Activated CD4-positive, CD25-positive, alpha-beta regulatory T cell (primary cell): ENCODE measurements around the gene LRIT1.
"Not testable (repeated sequence)": the region's sequence is repeated elsewhere in the genome, so short reads cannot be mapped to it uniquely, and the experiment has no call there.

ENCODE experiments used
- DNase-seq, 4 experiments: peaks; one replicate each; lab custom pipeline; 2025; lab: John Stamatoyannopoulos, UW

The LRIT1 gene

GRCh38 chr10:84241185-84241790 lies at the start of gene LRIT1:
Gene LRIT1, minus strand, starts transcription at chr10:84241546. Its CDS starts 107 bp downstream, at chr10:84241439.
- no peak for DNase-seq

GRCh38 chr10:84290235-84290634 lies 48.9 kb upstream of the LRIT1 start:
- DNase-seq: no peak

- no peak for DNase-seq
These were observed 48.3 kb upstream of the LRIT1 start for GRCh38 chr10:84289521-84290200.

- DNase-seq: no peak
These were observed 46.8 kb upstream of the LRIT1 start for GRCh38 chr10:84288151-84288550.

- no peak for DNase-seq
These were observed 45.3 kb upstream of the LRIT1 start for GRCh38 chr10:84286695-84287094.

- not testable (repeated sequence) for DNase-seq
These were observed 38.6 kb upstream of the LRIT1 start for GRCh38 chr10:84279876-84280475.

- no peak for DNase-seq
These were observed 29.4 kb upstream of the LRIT1 start for GRCh38 chr10:84270708-84271107.

GRCh38 chr10:84269773-84270172 lies 28.4 kb upstream of the LRIT1 start:
- DNase-seq: no peak

- no peak for DNase-seq
These were observed 27.8 kb upstream of the LRIT1 start for GRCh38 chr10:84269162-84269561.

GRCh38 chr10:84267503-84268126 lies 26.3 kb upstream of the LRIT1 start:
- DNase-seq: peak; percentile 14 to 28 (median 26)

- DNase-seq: no peak
These were observed 24.1 kb upstream of the LRIT1 start for GRCh38 chr10:84265418-84265817.

- peak; percentile 33 to 62 (median 48) for DNase-seq
These were observed 23.3 kb upstream of the LRIT1 start for GRCh38 chr10:84264611-84265141.

GRCh38 chr10:84263716-84264115 lies 22.4 kb upstream of the LRIT1 start:
- DNase-seq: no peak

- no peak for DNase-seq
These were observed 21.0 kb upstream of the LRIT1 start for GRCh38 chr10:84262190-84262956.

GRCh38 chr10:84261236-84261915 lies 20.0 kb upstream of the LRIT1 start:
- DNase-seq: no peak

- DNase-seq: no peak
These were observed 16.8 kb upstream of the LRIT1 start for GRCh38 chr10:84258034-84258695.

GRCh38 chr10:84257343-84258020 lies 16.1 kb upstream of the LRIT1 start:
- DNase-seq: no peak

- peak in 1 of 4 experiments; percentile 1 for DNase-seq
These were observed 15.4 kb upstream of the LRIT1 start for GRCh38 chr10:84256510-84257342.
